GM21390 (cell line): ENCODE data around the gene PSME4.
"Not testable (repeated sequence)": the region's sequence is repeated elsewhere in the genome, so short reads cannot be mapped to it uniquely, and the experiment has no call there.

Experiments used
- ATAC-seq: cut with Tn5 transposase; IDR thresholded peaks from one replicate; pipeline ENCODE4 v1.9.1; 2021; ENCODE audit not compliant: unreplicated experiment

PSME4 gene

GRCh38 chr2:53843595-53843994, 127.2 kb downstream of the PSME4 start:
- no peak for ATAC-seq

- no peak for ATAC-seq
Measured at GRCh38 chr2:53842891-53843290, 127.9 kb downstream of the PSME4 start.

- not testable (repeated sequence) for ATAC-seq
Measured at GRCh38 chr2:53841651-53842050, 129.1 kb downstream of the PSME4 start.

GRCh38 chr2:53840580-53840979, 130.2 kb downstream of the PSME4 start:
- ATAC-seq, result no peak

- not testable (repeated sequence) for ATAC-seq
Measured at GRCh38 chr2:53829980-53830290, 140.9 kb downstream of the PSME4 start.

- no peak for ATAC-seq
Measured at GRCh38 chr2:53829273-53829979, 141.4 kb downstream of the PSME4 start.

- no peak for ATAC-seq
Measured at GRCh38 chr2:53828331-53828730, 142.5 kb downstream of the PSME4 start.

- no peak for ATAC-seq
Measured at GRCh38 chr2:53827398-53828175, 143.2 kb downstream of the PSME4 start.

GRCh38 chr2:53826587-53827397, 144.0 kb downstream of the PSME4 start:
- ATAC-seq, result no peak

- ATAC-seq, result no peak
Measured at GRCh38 chr2:53826030-53826410, 144.8 kb downstream of the PSME4 start.

- not testable (repeated sequence) for ATAC-seq
Measured at GRCh38 chr2:53823639-53824038, 147.2 kb downstream of the PSME4 start.

- ATAC-seq, result no peak
Measured at GRCh38 chr2:53821810-53822209, 149.0 kb downstream of the PSME4 start.

- no peak for ATAC-seq
Measured at GRCh38 chr2:53820711-53821110, 150.1 kb downstream of the PSME4 start.

- no peak for ATAC-seq
Measured at GRCh38 chr2:53820048-53820447, 150.7 kb downstream of the PSME4 start.

GRCh38 chr2:53819634-53820033, 151.2 kb downstream of the PSME4 start:
- ATAC-seq, result no peak

GRCh38 chr2:53818854-53819435, 151.8 kb downstream of the PSME4 start:
- no peak for ATAC-seq
